DMS79 treated with DMSO at 0.1 percent for 48 hours (cell line): ENCODE results near the gene PRSS16.
"Not testable (repeated sequence)": the region's sequence is repeated elsewhere in the genome, so short reads cannot be mapped to it uniquely, and the experiment has no call there.

Experiments used
- DNase-seq: peaks from one replicate; lab custom pipeline; 2025; lab: John Stamatoyannopoulos, UW

Gene PRSS16

DNA sequence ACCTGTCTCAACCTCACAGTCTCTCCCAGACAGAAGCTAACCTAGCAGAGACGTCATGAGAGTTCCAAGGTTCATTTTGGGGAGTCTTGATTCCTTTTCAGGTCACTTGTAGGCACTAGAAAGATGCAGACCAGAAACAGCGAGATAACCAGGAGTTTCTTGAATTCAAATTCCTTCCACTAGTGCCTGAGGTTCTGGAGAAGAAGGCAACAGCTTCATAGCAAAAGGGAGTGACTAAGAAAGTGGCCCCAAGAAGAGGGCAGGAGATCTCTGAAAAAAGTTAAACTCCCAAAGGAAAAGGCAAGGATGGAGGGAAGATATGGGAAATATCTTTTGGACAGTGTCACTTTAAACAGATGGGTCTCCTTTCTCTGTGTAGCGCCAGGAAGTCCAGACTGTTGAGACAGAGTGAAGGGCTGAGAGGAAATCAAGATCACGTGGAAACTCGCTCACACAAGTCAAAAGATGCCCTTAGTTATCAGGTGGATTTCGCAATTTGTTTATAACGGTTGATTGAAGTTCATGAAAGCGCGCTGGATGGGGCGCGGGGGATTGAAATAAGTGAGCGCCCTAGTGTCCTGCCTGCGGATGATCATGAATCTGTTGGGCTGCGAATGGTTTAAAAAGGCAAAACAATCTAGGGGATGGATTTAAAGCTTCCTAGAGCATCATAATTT lies 4.8 kb upstream of the PRSS16 start:
- DNase-seq = no peak

- DNase-seq = no peak
Measured at GRCh38 chr6:27248783-27249182, 1.3 kb downstream of the PRSS16 start.

DNA sequence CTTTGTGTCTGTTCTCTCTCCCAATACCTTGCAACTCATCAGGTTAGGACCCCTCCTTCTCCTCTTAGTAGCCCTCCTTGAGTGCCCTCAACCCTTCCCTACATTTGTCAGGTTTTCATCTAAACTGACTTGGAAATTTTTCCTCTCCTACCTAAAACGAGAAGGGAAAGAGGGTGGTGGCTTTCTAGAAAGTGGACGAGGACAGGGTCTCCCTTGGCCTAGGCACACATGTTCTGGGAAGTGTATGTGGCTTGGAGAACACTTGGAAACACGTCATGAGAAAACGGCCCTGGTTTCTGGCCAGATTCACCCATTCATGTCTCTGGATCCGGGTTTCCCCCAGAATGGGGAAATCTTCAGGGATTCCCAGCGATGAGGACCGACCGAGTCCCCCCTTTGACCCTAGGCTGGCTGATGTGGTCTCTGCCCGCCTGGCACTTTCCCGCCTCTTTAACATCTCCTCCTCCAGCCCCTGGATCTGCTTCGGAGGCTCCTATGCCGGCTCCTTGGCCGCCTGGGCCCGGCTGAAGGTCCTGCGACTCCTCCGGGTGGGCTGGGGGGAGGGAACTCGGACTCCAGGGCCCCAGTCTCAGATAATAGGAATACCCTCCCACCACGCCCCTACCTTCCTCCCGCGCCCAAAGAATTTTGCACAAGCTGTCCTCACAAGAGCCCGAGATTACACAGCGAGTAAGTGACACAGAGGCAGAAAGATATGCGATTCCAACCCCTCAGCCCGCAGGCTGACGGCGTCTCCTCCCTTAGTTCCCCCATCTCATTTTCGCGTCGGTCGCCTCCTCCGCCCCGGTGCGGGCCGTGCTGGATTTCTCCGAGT lies 3.0 kb downstream of the PRSS16 start:
- DNase-seq = no peak

- DNase-seq = peak; percentile 65
Measured at GRCh38 chr6:27251112-27251605, 3.7 kb downstream of the PRSS16 start.

GRCh38 chr6:27251606-27252251 lies 4.2 kb downstream of the PRSS16 start:
- DNase-seq = peak; percentile 42

DNA sequence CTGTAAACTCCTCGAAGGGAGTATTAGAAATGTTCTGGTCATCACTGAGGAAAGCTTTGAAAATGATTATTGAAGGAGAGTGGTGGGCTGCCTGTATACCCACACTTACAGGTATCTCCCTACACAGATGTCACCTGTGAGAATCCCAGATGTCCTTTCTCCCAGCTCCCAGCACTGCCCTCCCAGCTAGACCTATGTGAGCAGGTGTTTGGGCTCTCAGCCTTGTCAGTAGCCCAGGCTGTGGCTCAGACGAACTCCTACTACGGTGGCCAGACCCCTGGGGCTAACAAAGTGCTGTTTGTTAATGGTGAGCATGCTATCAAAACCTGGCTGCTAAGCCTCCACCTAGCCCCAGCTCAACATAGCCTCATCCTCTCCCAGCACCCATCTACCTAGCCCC lies 7.1 kb downstream of the PRSS16 start:
- no peak for DNase-seq

DNA sequence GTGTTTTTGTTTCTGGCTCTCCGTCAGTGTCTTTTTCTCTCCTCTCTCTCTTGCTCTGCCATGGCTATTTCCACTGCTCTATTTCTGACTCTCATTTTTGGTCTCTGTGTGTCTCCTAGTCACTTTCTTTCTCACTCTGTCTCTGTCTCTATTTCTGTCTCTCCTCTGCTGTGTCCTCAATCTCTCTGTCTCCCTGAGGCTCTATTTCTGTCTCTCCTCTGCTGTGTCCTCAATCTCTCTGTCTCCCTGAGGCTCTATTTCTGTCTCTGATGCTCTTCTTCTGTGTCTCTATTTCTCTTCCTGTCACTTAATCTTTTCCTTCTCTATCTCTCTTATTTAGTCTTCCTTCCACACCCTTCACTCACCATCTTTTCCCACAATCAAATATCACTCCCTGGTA lies 8.4 kb downstream of the PRSS16 start:
- no peak for DNase-seq

DNA sequence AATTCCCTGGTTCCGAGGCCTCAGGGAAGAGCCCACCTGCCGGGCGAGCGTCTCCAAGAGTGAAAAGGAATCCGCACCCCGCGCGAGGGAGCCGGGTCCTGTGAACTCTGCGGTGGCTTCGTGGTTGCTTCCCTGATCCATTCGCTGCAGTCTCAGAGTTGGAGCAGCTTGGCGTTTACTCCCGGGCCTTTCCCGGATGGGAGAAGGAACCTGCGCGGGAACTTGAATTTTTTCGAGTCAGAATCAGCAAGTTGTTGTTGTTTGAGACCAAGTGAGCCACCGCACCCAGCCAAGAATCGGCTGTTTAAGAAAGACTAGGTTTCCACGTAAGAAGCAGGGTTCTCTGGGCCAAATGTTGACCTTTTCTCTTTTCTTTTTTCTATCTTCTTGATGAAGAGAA lies 12.9 kb downstream of the PRSS16 start:
- no peak for DNase-seq

DNA sequence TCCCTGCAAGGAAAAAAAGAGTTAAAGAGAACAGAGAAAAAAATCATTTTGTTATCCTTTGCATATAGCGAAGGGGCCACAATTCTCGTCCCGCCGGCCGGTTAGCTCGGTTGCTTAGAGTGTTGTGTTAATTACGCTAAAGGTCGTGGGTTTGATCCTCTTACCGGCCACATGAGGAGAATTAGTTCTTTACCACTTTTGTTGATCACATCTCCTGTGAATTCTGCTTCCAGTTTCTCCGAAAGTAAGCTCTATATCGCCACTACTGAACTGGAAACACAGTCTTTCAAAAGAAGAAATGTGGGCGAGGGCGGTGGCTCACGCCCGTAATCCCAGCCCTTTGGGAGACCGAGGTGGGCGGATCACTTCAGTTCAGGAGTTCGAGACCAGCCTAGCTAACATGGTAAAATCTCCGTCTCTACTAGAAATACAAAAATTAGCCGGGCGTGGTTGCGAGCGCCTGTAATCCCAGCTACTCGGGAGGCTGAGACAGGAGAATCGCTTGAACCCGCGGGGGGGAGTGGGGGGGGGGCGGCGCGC lies 13.4 kb downstream of the PRSS16 start:
- DNase-seq = no peak

DNA sequence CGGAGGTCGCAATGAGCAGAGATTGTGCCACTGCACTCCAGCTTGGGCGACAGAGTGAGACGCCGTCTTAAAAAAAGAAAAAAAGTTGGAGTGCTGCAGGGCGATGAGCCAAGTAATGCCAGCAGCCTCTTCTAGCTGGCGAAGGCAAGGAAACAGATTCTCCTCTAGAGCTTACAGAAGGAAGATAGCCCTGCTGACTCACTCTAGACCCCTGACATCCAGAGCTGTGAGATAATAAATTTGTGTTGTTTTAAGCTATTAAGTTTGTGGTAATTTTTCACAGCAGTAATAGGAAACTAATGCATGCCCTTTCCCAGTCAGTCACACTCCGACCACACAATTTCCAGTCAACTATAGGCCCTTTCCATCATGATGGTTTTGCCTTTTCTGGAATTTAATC lies 16.4 kb downstream of the PRSS16 start:
- peak; percentile 6 for DNase-seq

DNA sequence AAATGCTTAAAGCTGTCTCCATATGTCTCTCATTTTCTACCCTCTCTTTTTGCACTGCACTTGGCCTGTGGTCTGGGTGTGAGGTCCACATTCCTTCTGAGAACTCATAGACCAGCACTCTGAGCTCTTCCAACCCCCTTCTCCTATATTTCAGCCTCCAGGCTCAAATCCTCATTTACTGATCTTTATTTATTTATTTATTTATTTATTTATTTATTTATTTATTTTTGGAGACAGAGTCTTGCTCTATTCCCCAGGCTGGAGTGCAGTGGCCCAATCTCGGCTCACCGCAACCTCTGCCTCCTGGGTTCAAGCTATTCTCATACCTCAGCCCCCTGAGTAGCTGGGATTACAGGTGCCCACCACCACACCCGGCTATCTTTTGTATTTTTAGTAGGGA lies 19.5 kb downstream of the PRSS16 start:
- not testable (repeated sequence) for DNase-seq

DNA sequence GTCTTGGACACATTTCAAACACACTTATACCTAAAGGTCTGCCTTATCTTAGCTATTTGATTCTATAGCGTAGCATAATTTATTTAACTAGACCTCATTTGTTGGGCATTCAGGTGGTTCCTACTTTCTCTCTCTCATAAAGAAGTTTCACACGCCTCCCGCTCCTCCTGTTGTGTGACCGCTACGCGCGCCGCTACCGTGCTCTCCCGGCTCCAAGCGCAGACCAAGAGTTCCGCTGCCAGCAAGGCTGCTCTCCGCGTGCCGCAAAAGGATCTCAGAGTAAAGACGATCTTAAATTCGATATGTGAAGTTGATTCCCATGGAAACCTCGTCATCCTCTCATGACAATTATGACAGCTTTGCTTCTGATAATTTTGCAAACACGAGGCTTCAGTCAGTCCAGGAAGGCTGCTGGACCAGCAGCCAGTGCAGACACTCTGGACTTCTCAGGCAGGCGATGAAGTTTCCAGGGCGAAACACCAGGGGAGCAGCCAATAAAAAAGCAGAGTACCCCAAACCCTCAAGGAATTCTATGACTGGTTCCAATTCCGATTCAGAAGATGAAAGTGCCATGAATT lies 20.4 kb downstream of the PRSS16 start:
- DNase-seq = no peak

- no peak for DNase-seq
Measured at GRCh38 chr6:27268803-27269202, 21.3 kb downstream of the PRSS16 start.

DNA sequence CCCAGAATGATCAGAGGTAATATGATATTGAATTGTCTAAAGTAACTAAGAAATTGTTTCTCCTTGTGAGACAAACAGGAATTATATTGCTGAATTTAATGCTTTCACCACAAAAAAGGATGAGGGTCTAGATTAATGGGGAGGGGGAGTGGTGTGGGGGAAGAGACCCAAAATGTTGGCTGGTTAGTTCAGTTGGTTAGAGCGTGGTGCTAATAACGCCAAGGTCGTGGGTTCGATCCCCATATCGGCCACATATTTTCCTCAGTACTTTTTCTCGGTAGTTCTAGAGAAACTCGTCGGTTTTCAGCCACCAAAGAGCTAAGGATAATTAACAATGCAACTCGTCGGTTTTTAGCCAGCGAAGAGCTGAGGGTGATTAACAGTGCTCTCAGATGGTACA lies 26.3 kb downstream of the PRSS16 start:
- no peak for DNase-seq

DNA sequence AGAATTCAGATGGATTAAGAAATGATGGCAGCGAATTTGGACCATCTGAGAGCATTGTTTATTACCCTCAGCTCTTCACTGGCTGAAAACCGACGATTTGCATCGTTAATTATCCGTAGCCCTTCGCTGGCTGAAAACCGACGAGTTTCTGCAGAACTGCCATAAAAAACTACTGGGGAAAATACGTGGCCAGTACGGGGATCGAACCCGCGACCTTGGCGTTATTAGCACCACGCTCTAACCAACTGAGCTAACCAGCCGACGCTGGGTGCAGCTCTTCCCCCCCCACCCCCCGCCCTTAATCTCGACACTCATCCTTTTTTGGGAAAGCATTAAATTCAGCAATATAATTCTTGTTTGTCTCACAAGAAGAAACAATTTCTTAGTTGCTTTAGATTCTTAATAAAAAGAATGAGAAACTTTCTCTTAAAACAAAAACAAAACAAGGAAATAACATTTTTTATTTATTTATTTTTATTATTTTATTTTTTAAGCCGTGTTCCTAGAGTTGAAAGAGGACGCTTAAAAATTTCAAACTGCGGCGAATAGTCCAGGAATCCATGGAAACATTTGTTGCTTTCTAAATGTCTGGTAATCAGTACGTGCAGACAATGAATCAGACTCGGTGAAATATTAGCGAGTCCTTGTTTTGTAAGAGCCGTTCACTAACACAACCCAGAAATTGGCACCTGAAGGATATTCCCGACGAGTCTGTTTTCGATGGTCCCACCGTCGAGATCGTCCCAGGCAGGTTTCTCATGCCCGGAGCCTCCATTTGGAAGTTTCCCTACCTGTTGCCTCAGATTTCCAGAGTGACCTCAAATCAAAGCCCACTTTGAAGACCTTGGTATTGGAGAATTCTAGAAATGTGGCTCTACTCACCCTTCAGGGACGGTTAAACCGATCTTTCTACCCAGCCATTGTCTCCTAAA lies 27.8 kb downstream of the PRSS16 start:
- no peak for DNase-seq

GRCh38 chr6:27279513-27280063 lies 32.1 kb downstream of the PRSS16 start:
- peak; percentile 4 for DNase-seq

GRCh38 chr6:27280064-27280539 lies 32.6 kb downstream of the PRSS16 start:
- DNase-seq = peak; percentile 8

- DNase-seq = no peak
Measured at GRCh38 chr6:27280540-27281000, 33.1 kb downstream of the PRSS16 start.

- DNase-seq = no peak
Measured at GRCh38 chr6:27281105-27281539, 33.6 kb downstream of the PRSS16 start.

GRCh38 chr6:27281569-27281968 lies 34.1 kb downstream of the PRSS16 start:
- DNase-seq = no peak
